Aorta (tissue), 4 donors: ENCODE data around the gene SEC14L6. TPM values are rescaled to one million over a fixed set of nuclear protein-coding genes. Genes with fewer than 3 reads are reported as not detected.

Experiments used
- polyA plus RNA-seq, 2 donors: library from polyadenylated mRNA; stranded (reverse); fragments of 200-250 nt; gene quantifications; one replicate each; pipeline ENCODE4 v1.2.3, GENCODE V29; 2013
- total RNA-seq, 2 donors: library from RNA; stranded (reverse); fragmentation: NEBNext Ultra II Directional; extraction: Animal tissue kit (Norgen Biotek cat#: 25700); gene quantifications; one replicate each; pipeline ENCODE4 v1.2.1, GENCODE V29; 2021
- donor health status: healthy with polysubstance abuse.
- donor health status: Bipolar disorder and iron deficiency.
- donor health status: DM: no; HTN: no; CAD: no.
- donor health status: DM: yes; HTN: yes; CAD: no.

The SEC14L6 gene
- total and polyA plus RNA-seq, 4 donors, result 0.13 to 2.2 (median 1.2) TPM

Other genes starting within 250 kb of the SEC14L6 start
- gene TBC1D10A, start 219.8 kb downstream of the SEC14L6 start, total RNA-seq, result 10 to 100 TPM; 32.9 to 45.5 TPM
- 10 to 100 TPM; 16.7 to 22.1 TPM for gene TBC1D10A, start 219.8 kb downstream of the SEC14L6 start, polyA plus RNA-seq
- gene SF3A1, start 189.8 kb downstream of the SEC14L6 start, total RNA-seq, result 100 to 1,000 TPM; 112 to 116 TPM
- gene SF3A1, start 189.8 kb downstream of the SEC14L6 start, polyA plus RNA-seq, result 10 to 100 TPM; 13.6 to 23.8 TPM
- gene CCDC157, start 189.7 kb downstream of the SEC14L6 start, total RNA-seq, result 1 to 10 TPM in 1 of 2 donors, under 1 TPM in 1; 0.87 to 2.4 TPM
- gene CCDC157, start 189.7 kb downstream of the SEC14L6 start, polyA plus RNA-seq, result 1 to 10 TPM; 1.0 to 3.6 TPM
- gene RNF215, start 159.3 kb downstream of the SEC14L6 start, total RNA-seq, result 10 to 100 TPM; 15.6 to 20.9 TPM
- gene RNF215, start 159.3 kb downstream of the SEC14L6 start, polyA plus RNA-seq, result 10 to 100 TPM in 1 of 2 donors, 1 to 10 TPM in 1; 4.5 to 22.6 TPM
- 10 to 100 TPM; 11.8 to 14.7 TPM for gene SEC14L2, start 149.7 kb downstream of the SEC14L6 start, total RNA-seq
- gene SEC14L2, start 149.7 kb downstream of the SEC14L6 start, polyA plus RNA-seq, result 10 to 100 TPM; 12.6 to 13.3 TPM
- 1 to 10 TPM; 4.1 to 4.4 TPM for gene MTFP1, start 121.0 kb downstream of the SEC14L6 start, total RNA-seq
- 1 to 10 TPM; 4.0 to 6.8 TPM for gene MTFP1, start 121.0 kb downstream of the SEC14L6 start, polyA plus RNA-seq
- gene SEC14L3, start 74.7 kb downstream of the SEC14L6 start, total RNA-seq, result not detected
- not detected for gene SEC14L3, start 74.7 kb downstream of the SEC14L6 start, polyA plus RNA-seq
- not detected for gene SEC14L4, start 41.0 kb downstream of the SEC14L6 start, total RNA-seq
- gene SEC14L4, start 41.0 kb downstream of the SEC14L6 start, polyA plus RNA-seq, result not detected
- 1 to 10 TPM; 1.2 to 2.0 TPM for gene GAL3ST1, start 27.9 kb upstream of the SEC14L6 start, total RNA-seq
- 1 to 10 TPM; 3.2 to 9.3 TPM for gene GAL3ST1, start 27.9 kb upstream of the SEC14L6 start, polyA plus RNA-seq
- gene PES1, start 45.2 kb upstream of the SEC14L6 start, total RNA-seq, result 10 to 100 TPM; 36.5 to 42.4 TPM
- gene PES1, start 45.2 kb upstream of the SEC14L6 start, polyA plus RNA-seq, result 10 to 100 TPM; 31.7 to 52.3 TPM
- 10 to 100 TPM; 30.8 to 31.3 TPM for gene TCN2, start 60.4 kb upstream of the SEC14L6 start, total RNA-seq
- gene TCN2, start 60.4 kb upstream of the SEC14L6 start, polyA plus RNA-seq, result 10 to 100 TPM in 1 of 2 donors, 1 to 10 TPM in 1; 6.3 to 18.4 TPM
- 1 to 10 TPM; 5.0 to 6.2 TPM for gene SLC35E4, start 89.0 kb upstream of the SEC14L6 start, total RNA-seq
- 1 to 10 TPM; 2.1 to 2.4 TPM for gene SLC35E4, start 89.0 kb upstream of the SEC14L6 start, polyA plus RNA-seq
- 10 to 100 TPM in 1 of 2 donors, 1 to 10 TPM in 1; 8.7 to 11.3 TPM for gene DUSP18, start 121.1 kb upstream of the SEC14L6 start, total RNA-seq
- gene DUSP18, start 121.1 kb upstream of the SEC14L6 start, polyA plus RNA-seq, result 1 to 10 TPM; 1.6 to 4.2 TPM
- gene OSBP2, start 148.1 kb upstream of the SEC14L6 start, total RNA-seq, result 1 to 10 TPM; 1.1 to 3.9 TPM
- gene OSBP2, start 148.1 kb upstream of the SEC14L6 start, polyA plus RNA-seq, result under 1 TPM; 0.18 to 0.63 TPM